SK-N-SH (cell line): ENCODE results near the gene ZBTB7B. TPM values are rescaled to one million over a fixed set of nuclear protein-coding genes. Genes with fewer than 3 reads are reported as not detected.

Source experiments
- CTCF ChIA-PET: fragments of 300-600, 350-600 bp; formaldehyde crosslinking; extraction: SDS; loops from one replicate; lab custom pipeline; 2021; lab: Yijun Ruan, JAX
- POLR2A ChIA-PET: fragments of 350-600 bp; sonication (Branson Sonifier 250); formaldehyde crosslinking; extraction: SDS; loops from one replicate; lab custom pipeline; 2020; ENCODE audit warnings: antibody characterized with exemption, inconsistent platforms; lab: Yijun Ruan, JAX
- DNase-seq: peaks from one replicate; pipeline ENCODE4 v3.0.0; 2012
- H2AFZ ChIP-seq: fragments of 200-600 bp; sonication (generic); 2 replicates; pipeline ENCODE4 v1.8.1; 2016; ENCODE audit warnings: antibody characterized with exemption, mild to moderate bottlenecking, low read depth
- H3F3A ChIP-seq: fragments of 200-600 bp; sonication (generic); replicated peaks from 2 replicates; pipeline ENCODE3; 2016; ENCODE audit warnings: antibody characterized with exemption, mild to moderate bottlenecking; ENCODE audit not compliant: insufficient read depth
- H3K27ac ChIP-seq, 2 experiments: fragments of 200-500 bp in 1 of 2; fragments of 200-600 bp in 1 of 2; sonication (Bioruptor generic) in 1 of 2; sonication (generic), shearing (Covaris generic) in 1 of 2; 2 replicates each; pipeline versions ENCODE4 v1.5.1 to v1.6.1; 2014 to 2016; ENCODE audit warnings: low read depth in 2 of 2, inconsistent platforms in 1 of 2, low read length in 1 of 2, mild to moderate bottlenecking in 1 of 2, mixed read lengths in 1 of 2
- H3K27me3 ChIP-seq: fragments of 200-600 bp; sonication (generic), shearing (Covaris generic); 2 replicates; pipeline ENCODE4 v1.6.1; 2016; ENCODE audit warnings: mixed run types; ENCODE audit not compliant: insufficient read depth
- H3K36me3 ChIP-seq, 2 experiments: fragments of 200-500 bp in 1 of 2; fragments of 200-600 bp in 1 of 2; sonication (Bioruptor generic) in 1 of 2; sonication (generic) in 1 of 2; replicated peaks in 1 of 2; 2 replicates each; pipeline versions ENCODE3 to v1.5.1; 2014 to 2016; ENCODE audit warnings: low read length in 1 of 2, mild to moderate bottlenecking in 1 of 2; ENCODE audit not compliant: insufficient read depth in 2 of 2, control insufficient read depth in 1 of 2
- H3K4me1 ChIP-seq, 2 experiments: fragments of 200-500 bp in 1 of 2; fragments of 200-600 bp in 1 of 2; sonication (Bioruptor generic) in 1 of 2; sonication (generic), shearing (Covaris generic) in 1 of 2; 2 replicates each; pipeline versions ENCODE4 v1.5.1 to v1.6.1; 2014 to 2016; ENCODE audit warnings: low read depth in 1 of 2, low read length in 1 of 2, mixed run types in 1 of 2; ENCODE audit not compliant: insufficient read depth in 2 of 2, control insufficient read depth in 1 of 2
- H3K4me2 ChIP-seq: fragments of 200-600 bp; sonication (generic), shearing (Covaris generic); 2 replicates; pipeline ENCODE4 v1.6.1; 2017; ENCODE audit warnings: mixed run types
- H3K4me3 ChIP-seq, 2 experiments: fragments of 200-500 bp in 1 of 2; fragments of 200-600 bp in 1 of 2; sonication (Bioruptor generic) in 1 of 2; sonication (generic), shearing (Covaris generic) in 1 of 2; 2 replicates each; pipeline versions ENCODE4 v1.5.1 to v1.8.1; 2014 to 2016; ENCODE audit warnings: low read depth in 2 of 2, inconsistent platforms in 1 of 2, low read length in 1 of 2, mild to moderate bottlenecking in 1 of 2, mixed read lengths in 1 of 2, moderate library complexity in 1 of 2
- H3K79me2 ChIP-seq: fragments of 200-600 bp; sonication (generic); 2 replicates; pipeline ENCODE4 v1.8.1; 2017; ENCODE audit warnings: mild to moderate bottlenecking; ENCODE audit not compliant: insufficient read depth
- H3K9ac ChIP-seq: fragments of 200-600 bp; sonication (generic); 2 replicates; pipeline ENCODE4 v1.6.1; 2017; ENCODE audit warnings: mixed run types
- H3K9me2 ChIP-seq: fragments of 200-600 bp; sonication (generic); 2 replicates; pipeline ENCODE4 v1.6.1; 2017; ENCODE audit warnings: mixed run types
- H3K9me3 ChIP-seq: fragments of 200-600 bp; sonication (generic); 2 replicates; pipeline ENCODE4 v1.6.1; 2017; ENCODE audit warnings: mixed run types, mild to moderate bottlenecking, moderate library complexity
- H4K20me1 ChIP-seq: fragments of 200-600 bp; sonication (generic); 2 replicates; pipeline ENCODE4 v1.6.1; 2017; ENCODE audit warnings: mild to moderate bottlenecking, mixed run types; ENCODE audit not compliant: insufficient read depth
- CHD2 ChIP-seq: fragments of 150-350 bp; IDR thresholded peaks from 2 replicates; pipeline ENCODE4 v1.6.1; 2018; ENCODE audit warnings: low read length; ENCODE audit not compliant: partially characterized antibody
- EP300 ChIP-seq, 2 experiments: IDR thresholded peaks; 2 replicates each; pipeline versions ENCODE4 v1.4.0 to v1.6.1; 2012; ENCODE audit warnings: borderline replicate concordance in 1 of 2, low read depth in 1 of 2, low read length in 1 of 2
- EZH2phosphoT487 ChIP-seq: fragments of 200-600 bp; sonication (generic); IDR thresholded peaks from 2 replicates; pipeline ENCODE4 v1.6.1; 2017; ENCODE audit warnings: low read depth, mixed run types, mild to moderate bottlenecking, antibody characterized with exemption, moderate library complexity, borderline replicate concordance
- FOSL2 ChIP-seq: IDR thresholded peaks from 2 replicates; pipeline ENCODE4 v1.4.0; 2012; ENCODE audit warnings: low read depth, mild to moderate bottlenecking, moderate library complexity, borderline replicate concordance
- FOXJ3 ChIP-seq: sonication (generic); formaldehyde crosslinking; IDR thresholded peaks from 2 replicates; pipeline ENCODE4 v1.5.1; 2020; ENCODE audit warnings: mild to moderate bottlenecking, missing genetic modification reagents
- GATA2 ChIP-seq: sonication (generic); formaldehyde crosslinking; IDR thresholded peaks from 2 replicates; pipeline ENCODE4 v1.5.0; 2020; ENCODE audit warnings: mild to moderate bottlenecking, missing genetic modification reagents
- JUND ChIP-seq: IDR thresholded peaks from 2 replicates; pipeline ENCODE4 v1.4.0; 2012
- MEF2A ChIP-seq: IDR thresholded peaks from 2 replicates; pipeline ENCODE4 v1.4.0; 2012; ENCODE audit warnings: low read depth, borderline replicate concordance
- MXI1 ChIP-seq: IDR thresholded peaks from 2 replicates; pipeline ENCODE4 v1.6.1; 2012; ENCODE audit warnings: mild to moderate bottlenecking, low read depth, low read length, improper control_type of control experiment
- NRF1 ChIP-seq: IDR thresholded peaks from 2 replicates; pipeline ENCODE4 v1.6.1; 2012; ENCODE audit warnings: low read depth, mild to moderate bottlenecking, low read length
- PBX3 ChIP-seq: IDR thresholded peaks from 2 replicates; pipeline ENCODE4; 2012
- RAD21 ChIP-seq: IDR thresholded peaks from 2 replicates; pipeline ENCODE4 v1.6.1; 2012; ENCODE audit warnings: mild to moderate bottlenecking, low read length
- RCOR1 ChIP-seq: fragments of 150-350 bp; IDR thresholded peaks from 2 replicates; pipeline ENCODE4 v1.6.1; 2017; ENCODE audit warnings: antibody characterized with exemption, low read length
- RFX5 ChIP-seq: IDR thresholded peaks from 2 replicates; pipeline ENCODE4 v1.6.1; 2012; ENCODE audit warnings: mild to moderate bottlenecking, improper control_type of control experiment, low read length
- RXRA ChIP-seq: IDR thresholded peaks from 2 replicates; pipeline ENCODE4 v1.4.0; 2012; ENCODE audit warnings: low read depth, mild to moderate bottlenecking, borderline replicate concordance
- SMC3 ChIP-seq: IDR thresholded peaks from 2 replicates; pipeline ENCODE4 v1.6.1; 2012; ENCODE audit warnings: low read depth, low read length, improper control_type of control experiment
- TEAD4 ChIP-seq: IDR thresholded peaks from 2 replicates; pipeline ENCODE4 v1.4.0; 2012; ENCODE audit warnings: mild to moderate bottlenecking, borderline replicate concordance; ENCODE audit not compliant: insufficient read depth
- USF2 ChIP-seq: fragments of 150-350 bp; IDR thresholded peaks from 2 replicates; pipeline ENCODE4 v1.6.1; 2017; ENCODE audit warnings: antibody characterized with exemption, low read length, low read depth, borderline replicate concordance
- YY1 ChIP-seq: IDR thresholded peaks from 2 replicates; pipeline ENCODE4 v1.4.0; 2012; ENCODE audit warnings: low read depth, mild to moderate bottlenecking
- ZBTB33 ChIP-seq: IDR thresholded peaks from 2 replicates; pipeline ENCODE4 v1.4.0; 2012; ENCODE audit warnings: low read depth, borderline replicate concordance
- WGBS: methylation state at CpG from one replicate; pipeline ENCODE4 v1.1.6; 2017; ENCODE audit warnings: low lambda C conversion rate; 5-methylcytosine and 5-hydroxymethylcytosine counted together
- polyA plus RNA-seq, 3 experiments: library from polyadenylated mRNA; depleted of rRNA; stranded (reverse); fragments of >200 nt; gene quantifications; 2 replicates each; pipeline ENCODE4 v1.2.3, GENCODE V29; 2012

ZBTB7B gene
- polyA plus RNA-seq, 1 of the 3 experiments (the other 2 are of a cell fraction) = 15.7 TPM

GRCh38 chr1:155015527-155016230 is 13.1 kb downstream of the ZBTB7B start:
- Histone ChIP-seq H3K36me3 (peaks cover 0 to 22% of the 10 kb centered on the region in 2 experiments), H2AFZ (no peak overlapping the region), H3K9me2 (no peaks in the 10 kb centered on the region), H3F3A (peaks cover 6% of the 10 kb centered on the region), H3K27me3 (no peaks in the 10 kb centered on the region), H3K4me3 (no peak overlapping the region), H3K4me1 (peaks cover 0 to 15% of the 10 kb centered on the region in 2 experiments; a peak in 1 of 4 replicates), H3K79me2 (no peaks in the 10 kb centered on the region), H3K4me2 (no peak overlapping the region), H3K9me3 (no peaks in the 10 kb centered on the region), H3K27ac (no peak overlapping the region), H4K20me1 (no peaks in the 10 kb centered on the region)
- no peak for DNase-seq
- WGBS = 93% methylated on average over 14 of the region's 16 CpGs
- CTCF ChIA-PET = interaction anchor here (0.7 to 9.3 kb wide), 16 partner anchors 8 to 76 kb away, joined by 3 to 149 read pairs (median 4); partner anchors contain the start of genes ADAM15, EFNA3, LENEP and PYGO2
- POLR2A ChIA-PET = no interaction called here
- TF ChIP-seq SMC3 (no peak), RXRA (no peak), GATA2 (CRISPR knock-in tag) (no peak), ZBTB33 (no peak), FOXJ3 (CRISPR knock-in tag) (no peak), USF2 (no peak), FOSL2 (no peak), YY1 (no peak), NRF1 (no peak), CHD2 (no peak), EP300 (IDR thresholded peaks at IDR 0.05; ENCODE audit: borderline replicate concordance in 1 of 2, low read depth in 1 of 2, low read length in 1 of 2) (no peak), RAD21 (no peak)
- TF ChIP-seq, all 33 proteins: peak for 0
- H3K9ac ChIP-seq = no peak overlapping the region

GRCh38 chr1:155016231-155016831 is 13.7 kb downstream of the ZBTB7B start:
- Histone ChIP-seq H3K9me3 (no peaks in the 10 kb centered on the region), H3K9me2 (no peaks in the 10 kb centered on the region), H3K79me2 (no peaks in the 10 kb centered on the region), H3K4me1 (peaks cover 0 to 15% of the 10 kb centered on the region in 2 experiments; a peak in 1 of 4 replicates), H2AFZ (no peak overlapping the region), H3K27ac (no peak overlapping the region), H3K4me3 (no peak overlapping the region), H4K20me1 (no peaks in the 10 kb centered on the region), H3K36me3 (peaks cover 0 to 22% of the 10 kb centered on the region in 2 experiments), H3K9ac (no peak overlapping the region), H3F3A (peaks cover 6% of the 10 kb centered on the region), H3K4me2 (no peak overlapping the region), H3K27me3 (no peaks in the 10 kb centered on the region)
- no peak for DNase-seq
- WGBS = 99% methylated on average over 24 of the region's 26 CpGs
- POLR2A ChIA-PET = no interaction called here
- CTCF ChIA-PET = interaction anchor here (0.7 to 9.3 kb wide), 26 partner anchors 9 to 442 kb away, joined by 3 to 149 read pairs (median 8); partner anchors contain the start of genes ADAM15, DCST1, DCST2 and FLAD1
- TF ChIP-seq MXI1 (no peak), PBX3 (no peak), JUND (no peak), NRF1 (no peak), EZH2phosphoT487 (no peak), RCOR1 (no peak), FOSL2 (no peak), RAD21 (no peak), RFX5 (no peak), MEF2A (no peak), GATA2 (CRISPR knock-in tag) (no peak), TEAD4 (no peak)
